H4 (cell line): ENCODE data around the gene RAB6A. TPM values are rescaled to one million over a fixed set of nuclear protein-coding genes. Genes with fewer than 3 reads are reported as not detected.
"Not testable (repeated sequence)": the region's sequence is repeated elsewhere in the genome, so short reads cannot be mapped to it uniquely, and the experiment has no call there.

ENCODE experiments used
- DNase-seq: peaks from one replicate; pipeline ENCODE4 v3.0.0-alpha.2; 2015; ENCODE audit warnings: low spot score
- total RNA-seq: library from RNA; depleted of rRNA; stranded (reverse); fragments of >200 nt; shearing (Covaris generic); gene quantifications from 2 replicates; pipeline ENCODE4 v1.2.3, GENCODE V29; 2014

Gene RAB6A
- total RNA-seq, 1 experiment from 2014 or later, result 47.8 TPM

DNA sequence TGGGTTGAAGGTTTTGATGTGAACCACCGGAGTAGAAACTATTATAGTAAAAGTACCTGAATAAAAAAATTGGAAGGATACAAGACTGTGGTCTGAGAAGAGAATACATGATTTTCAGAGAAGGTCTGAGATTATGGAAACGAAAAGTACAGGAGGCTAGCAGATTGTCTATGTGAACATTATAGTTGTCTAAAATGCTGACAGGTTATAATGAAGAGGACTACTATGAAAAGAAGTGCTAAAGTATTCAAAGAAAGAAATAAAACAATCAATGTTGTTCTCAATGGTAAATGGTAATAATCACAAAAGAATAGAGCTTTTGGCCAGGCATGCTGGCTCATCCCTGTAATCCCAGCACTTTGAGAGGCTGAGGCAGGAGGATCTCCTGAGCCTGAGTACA lies 34.0 kb downstream of the RAB6A start:
- no peak for DNase-seq

DNA sequence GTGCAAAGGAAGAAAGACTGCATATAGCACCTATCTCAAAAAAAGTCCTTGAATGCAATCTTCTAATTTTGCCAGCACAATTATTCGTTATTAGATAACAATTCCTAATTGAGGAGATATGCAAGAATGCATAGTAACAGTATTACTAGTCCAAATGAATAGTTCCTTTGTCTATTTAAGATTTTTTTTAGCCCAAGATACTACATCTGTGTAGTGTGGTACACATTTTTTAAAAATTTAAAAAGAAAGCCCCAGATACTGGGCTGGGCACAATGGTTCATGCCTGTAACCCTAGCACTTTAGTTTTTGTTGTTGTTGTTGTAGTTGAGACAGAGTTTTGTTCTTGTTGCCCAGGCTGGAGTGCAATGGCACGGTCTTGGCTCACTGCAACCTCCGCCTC lies 43.7 kb downstream of the RAB6A start:
- DNase-seq, result no peak

DNA sequence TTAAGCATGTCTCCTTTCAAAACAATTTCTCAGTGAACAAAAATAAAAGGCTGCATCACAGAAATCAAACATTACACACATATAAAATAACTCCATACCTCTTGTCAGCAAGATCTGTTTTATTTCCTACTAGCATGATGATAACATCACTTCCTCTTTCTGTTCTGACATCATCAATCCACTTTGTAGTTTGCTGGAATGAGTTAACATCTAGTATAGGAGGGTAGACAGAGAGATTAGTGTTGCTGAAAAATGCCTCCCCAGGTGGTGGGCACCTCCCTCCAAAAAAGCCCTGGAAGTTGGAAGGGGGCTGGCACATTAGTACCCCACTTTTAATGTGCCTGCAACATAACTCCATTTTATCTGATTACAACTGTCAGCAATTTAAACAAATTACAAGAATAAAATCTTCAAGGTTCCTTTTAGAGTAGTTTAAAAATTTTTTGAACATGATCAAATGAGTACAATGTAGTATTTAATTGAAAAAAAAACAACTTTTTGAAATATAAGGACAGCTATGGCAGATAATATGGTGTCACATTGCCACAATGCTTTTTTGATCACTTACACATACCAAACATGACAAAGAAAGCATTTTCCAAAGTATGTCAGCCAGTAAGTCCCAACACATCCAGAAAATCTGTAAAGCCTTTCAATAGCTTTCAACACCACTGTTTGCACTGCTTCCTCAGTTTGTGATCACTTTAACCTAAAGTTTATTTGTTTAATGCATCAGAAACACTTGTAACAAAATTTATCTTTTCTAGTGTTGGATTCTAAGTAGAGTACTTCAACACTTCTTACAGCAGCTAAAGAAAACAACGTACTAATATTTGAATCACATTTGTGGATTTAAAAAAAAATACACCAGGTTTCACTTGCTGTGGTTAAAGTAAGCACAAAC lies 44.5 kb downstream of the RAB6A start:
- no peak for DNase-seq

DNA sequence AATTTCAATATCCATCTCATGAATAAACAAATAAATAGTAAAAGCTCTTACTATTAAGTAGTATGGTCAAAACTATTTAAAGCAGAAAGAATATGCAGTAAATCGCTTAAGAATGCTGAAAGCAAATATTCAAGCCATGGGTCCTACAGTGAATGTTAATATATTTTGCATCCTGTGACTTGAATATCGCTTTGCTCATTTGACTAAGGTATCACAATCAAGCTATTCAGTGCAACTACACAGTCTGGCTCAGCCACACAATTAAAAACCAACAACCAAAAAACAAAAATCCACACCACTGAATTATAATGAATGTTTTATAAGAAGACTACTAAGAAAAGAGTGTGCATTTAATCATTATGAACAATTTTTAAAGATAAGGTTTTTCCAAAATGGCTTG lies 45.3 kb downstream of the RAB6A start:
- no peak for DNase-seq

GRCh38 chr11:73710964-73711363 lies 49.9 kb downstream of the RAB6A start:
- DNase-seq, result no peak

- no peak for DNase-seq
These were observed 55.8 kb downstream of the RAB6A start for GRCh38 chr11:73705053-73705452.

DNA sequence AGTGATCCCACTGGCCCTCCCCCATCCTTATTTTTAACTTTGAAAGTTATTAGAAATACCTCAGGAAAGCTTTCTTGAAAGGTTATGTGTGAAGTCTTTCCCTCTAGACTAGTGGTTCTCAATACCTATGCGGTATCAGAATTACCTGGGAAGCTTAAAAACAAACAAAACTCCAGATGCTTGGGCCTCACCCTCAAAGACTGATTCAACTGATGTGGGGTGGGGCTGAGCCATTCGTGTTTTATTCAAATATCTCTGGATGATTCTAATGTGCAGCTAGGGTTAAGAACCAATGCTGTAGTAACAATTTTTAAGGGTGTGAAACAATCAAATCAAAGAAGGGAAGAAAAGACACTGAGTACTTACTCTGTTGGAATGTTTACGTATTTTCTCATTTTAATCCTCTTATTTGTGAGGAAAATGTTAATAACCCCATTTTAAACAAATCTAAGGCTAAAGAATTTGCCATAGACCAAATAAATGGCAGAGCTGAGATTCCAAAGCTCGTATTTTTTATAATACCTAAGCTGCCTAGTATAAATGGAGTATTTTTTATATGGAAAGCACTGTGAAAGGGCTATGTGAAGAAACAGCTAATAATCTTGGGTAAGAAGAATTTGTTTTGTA lies 66.9 kb downstream of the RAB6A start:
- no peak for DNase-seq

DNA sequence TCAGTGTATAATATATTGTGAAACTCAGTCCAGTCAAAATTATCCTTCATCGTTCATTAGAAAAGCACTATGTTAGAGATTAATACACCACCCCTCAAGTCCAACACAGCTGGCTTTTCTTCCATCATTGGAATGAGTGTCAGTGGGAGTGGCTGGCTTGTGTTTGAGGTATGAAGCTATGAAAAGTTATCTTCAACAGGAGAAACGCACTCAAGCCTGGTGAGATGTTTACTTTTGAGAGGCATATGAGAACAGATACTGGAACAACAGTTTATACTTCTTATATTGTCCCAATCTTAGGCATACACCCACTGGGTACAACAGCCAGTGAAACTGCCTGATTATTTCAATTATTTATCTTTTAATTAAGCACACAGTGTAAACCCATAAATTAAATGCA lies 80.2 kb downstream of the RAB6A start:
- DNase-seq, result no peak

DNA sequence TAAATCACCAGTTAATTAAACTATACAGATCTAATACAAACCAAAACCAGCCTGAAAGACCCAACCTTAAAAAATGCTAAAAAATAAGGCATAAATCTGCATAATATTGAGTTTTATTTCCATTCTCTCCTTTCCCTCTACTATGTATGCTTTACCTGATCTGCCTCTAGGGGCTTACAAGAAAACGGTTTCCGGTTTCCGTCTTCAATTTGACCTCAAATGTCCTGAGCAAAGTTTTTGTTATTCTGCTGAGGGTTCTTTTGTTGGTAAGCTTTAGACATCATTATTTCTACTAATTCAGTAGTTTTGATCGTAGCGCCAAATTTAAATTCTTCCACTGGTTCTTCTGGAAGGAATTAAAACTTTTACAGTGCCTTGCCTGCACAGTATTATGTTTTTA lies 84.3 kb downstream of the RAB6A start:
- not testable (repeated sequence) for DNase-seq

GRCh38 chr11:73671701-73672100 lies 89.2 kb downstream of the RAB6A start:
- DNase-seq, result no peak

DNA sequence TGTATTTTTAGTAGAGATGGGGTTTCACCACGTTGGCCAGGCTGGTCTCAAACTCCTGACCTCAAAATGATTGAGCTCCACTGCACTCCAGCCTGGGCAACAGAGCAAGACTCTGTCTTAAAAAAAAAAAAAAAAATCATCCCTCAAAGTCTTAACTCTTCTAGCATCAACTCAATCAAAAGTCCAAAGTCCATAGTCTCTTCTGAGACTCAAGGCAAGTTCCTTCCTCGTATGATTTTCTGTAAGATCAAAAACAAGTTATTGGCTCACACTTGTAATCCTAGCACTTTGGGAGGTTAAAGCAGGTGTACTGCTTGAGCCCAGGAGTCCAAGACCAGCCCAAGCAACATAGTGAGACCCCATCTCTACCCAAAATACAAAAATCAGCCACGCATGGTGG lies 90.1 kb downstream of the RAB6A start:
- DNase-seq, result no peak

DNA sequence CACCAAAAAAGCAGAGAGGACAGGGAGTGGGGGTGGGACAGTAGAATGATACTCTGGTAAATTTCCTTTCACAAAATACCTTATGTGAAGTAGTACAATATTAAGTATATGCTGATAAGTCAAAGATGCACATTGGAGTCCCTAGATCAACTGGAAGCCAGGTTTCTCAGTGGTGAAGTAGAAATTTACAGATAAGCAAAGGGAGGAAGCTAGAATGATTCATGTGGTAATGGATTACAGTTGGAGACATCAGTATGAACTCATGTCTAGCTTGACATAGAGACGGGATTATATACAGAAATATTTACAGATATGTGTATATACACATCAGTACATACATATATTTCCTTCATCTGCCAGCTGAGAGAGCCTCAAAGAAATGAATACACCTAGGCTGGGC lies 93.0 kb downstream of the RAB6A start:
- no peak for DNase-seq

GRCh38 chr11:73664877-73665276 lies 96.0 kb downstream of the RAB6A start:
- DNase-seq, result no peak

GRCh38 chr11:73663604-73664495 lies 97.0 kb downstream of the RAB6A start:
- no peak for DNase-seq

- no peak for DNase-seq
These were observed 98.3 kb downstream of the RAB6A start for GRCh38 chr11:73662445-73663157.

DNA sequence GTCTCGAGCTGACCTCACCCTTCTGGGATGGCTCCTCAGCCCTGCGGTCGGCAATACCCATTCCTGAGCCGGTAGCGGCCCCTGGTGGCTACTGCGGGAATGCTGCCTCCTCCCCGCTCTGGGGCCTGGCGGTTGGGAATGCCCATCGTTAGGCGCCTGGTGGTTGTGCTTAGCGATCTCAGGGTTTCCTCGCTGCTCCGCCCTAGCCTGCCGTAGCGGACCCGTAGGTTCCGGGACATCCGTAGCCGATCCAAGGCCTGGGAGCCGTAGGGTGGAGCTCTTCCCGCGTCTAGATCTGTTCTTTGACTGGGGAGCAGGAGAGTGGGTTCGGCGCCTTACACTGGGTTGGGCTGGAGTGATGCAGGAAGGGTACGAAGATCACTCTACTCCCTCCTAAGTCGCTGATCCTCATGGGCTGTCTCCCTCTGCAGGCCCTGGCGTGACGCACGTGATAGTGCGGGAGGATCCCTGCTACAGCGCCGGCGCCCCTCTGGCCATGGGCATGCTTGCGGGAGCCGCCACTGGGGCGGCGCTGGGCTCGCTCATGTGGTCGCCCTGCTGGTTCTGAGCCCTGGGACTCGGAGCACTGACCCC lies 99.7 kb downstream of the RAB6A start:
- peak; percentile 72 for DNase-seq

DNA sequence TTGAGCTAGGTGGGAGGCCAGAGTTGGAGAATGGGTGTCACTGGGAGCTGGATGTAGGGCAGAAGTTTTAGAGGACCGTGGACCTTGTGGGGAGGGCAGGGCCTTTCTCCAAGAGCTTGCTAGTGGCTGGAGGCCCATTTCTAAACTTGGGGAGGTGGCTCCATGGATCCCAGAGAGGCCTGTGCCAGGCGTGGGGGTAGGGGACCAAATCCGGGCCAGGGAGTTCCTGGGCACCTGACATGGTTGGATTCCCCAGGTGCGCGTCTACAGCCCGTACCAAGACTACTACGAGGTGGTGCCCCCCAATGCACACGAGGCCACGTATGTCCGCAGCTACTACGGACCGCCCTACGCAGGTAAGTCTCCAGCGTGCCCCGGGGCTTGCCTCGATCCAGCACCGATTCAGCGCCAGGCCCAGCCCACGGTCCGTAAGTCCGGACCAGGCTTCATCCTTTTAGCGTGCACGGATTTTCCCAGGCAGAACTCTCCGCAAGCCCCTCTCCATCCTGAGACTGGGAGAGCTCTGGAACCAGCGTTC lies 100.3 kb downstream of the RAB6A start:
- DNase-seq, result no peak

- no peak for DNase-seq
These were observed 100.9 kb downstream of the RAB6A start for GRCh38 chr11:73659961-73660360.

DNA sequence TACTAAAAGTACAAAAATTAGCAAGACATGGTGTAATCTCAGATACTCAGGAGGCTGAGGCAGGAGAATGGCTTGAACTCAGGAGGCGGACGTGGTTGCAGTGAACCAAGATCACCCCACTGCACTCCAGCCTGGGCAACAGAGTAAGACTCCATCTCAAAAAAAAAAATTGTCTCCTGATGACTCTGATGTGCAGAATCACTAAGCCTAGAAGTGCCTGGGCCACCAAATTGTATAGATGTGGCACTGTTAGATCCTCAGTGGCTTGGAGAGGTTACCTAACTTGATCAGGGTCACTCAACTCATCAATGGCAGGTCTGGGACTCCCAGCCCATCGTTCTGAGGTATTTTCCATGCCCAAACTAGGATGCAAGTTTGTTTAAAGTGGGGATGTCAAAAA lies 103.9 kb downstream of the RAB6A start:
- DNase-seq, result no peak

GRCh38 chr11:73655686-73656085 lies 105.2 kb downstream of the RAB6A start:
- DNase-seq, result no peak

GRCh38 chr11:73654482-73655021 lies 106.3 kb downstream of the RAB6A start:
- no peak for DNase-seq
